B cell (primary cell): ENCODE data around the gene ZBTB47.

Experiments
- CTCF ChIP-seq: fragments of 200-600 bp; IDR thresholded peaks from one replicate; pipeline ENCODE4 v1.8.0; 2022; ENCODE audit warnings: antibody characterized with exemption, mild to moderate bottlenecking
- EZH2 ChIP-seq: IDR thresholded peaks from 2 replicates; pipeline ENCODE4 v1.6.1; 2012; ENCODE audit warnings: borderline replicate concordance, low read depth, mild to moderate bottlenecking, moderate library complexity, low read length; ENCODE audit not compliant: insufficient read depth, poor library complexity, severe bottlenecking

DNA sequence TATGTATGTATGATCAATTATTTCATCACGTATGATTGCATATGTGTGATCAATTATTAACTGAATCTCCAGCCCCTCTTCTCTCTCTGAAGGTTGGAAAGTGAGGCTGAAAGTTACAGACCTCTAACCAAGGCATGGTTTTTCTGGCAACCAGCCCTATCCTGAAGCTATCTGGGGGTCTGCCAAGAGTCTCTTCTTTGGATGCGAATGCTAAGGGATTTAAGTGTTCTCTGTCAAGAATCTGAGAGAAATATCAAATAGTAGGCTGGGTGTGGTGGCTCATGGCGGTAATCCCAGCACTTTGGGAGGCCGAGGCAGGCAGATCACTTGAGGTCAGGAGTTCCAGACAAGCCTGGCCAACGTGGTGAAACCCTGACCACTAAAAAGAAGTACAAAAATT is 44.9 kb upstream of the ZBTB47 start:
- TF ChIP-seq CTCF (no peak), EZH2 (no peak)
